Kasumi-1 (cell line): ENCODE data around the gene DNAJC25.
"Not testable (repeated sequence)": the region's sequence is repeated elsewhere in the genome, so short reads cannot be mapped to it uniquely, and the experiment has no call there.

Source experiments
- DNase-seq, 2 experiments: peaks; one replicate each; lab custom pipeline; 2025; lab: John Stamatoyannopoulos, UW

DNAJC25 gene

DNA sequence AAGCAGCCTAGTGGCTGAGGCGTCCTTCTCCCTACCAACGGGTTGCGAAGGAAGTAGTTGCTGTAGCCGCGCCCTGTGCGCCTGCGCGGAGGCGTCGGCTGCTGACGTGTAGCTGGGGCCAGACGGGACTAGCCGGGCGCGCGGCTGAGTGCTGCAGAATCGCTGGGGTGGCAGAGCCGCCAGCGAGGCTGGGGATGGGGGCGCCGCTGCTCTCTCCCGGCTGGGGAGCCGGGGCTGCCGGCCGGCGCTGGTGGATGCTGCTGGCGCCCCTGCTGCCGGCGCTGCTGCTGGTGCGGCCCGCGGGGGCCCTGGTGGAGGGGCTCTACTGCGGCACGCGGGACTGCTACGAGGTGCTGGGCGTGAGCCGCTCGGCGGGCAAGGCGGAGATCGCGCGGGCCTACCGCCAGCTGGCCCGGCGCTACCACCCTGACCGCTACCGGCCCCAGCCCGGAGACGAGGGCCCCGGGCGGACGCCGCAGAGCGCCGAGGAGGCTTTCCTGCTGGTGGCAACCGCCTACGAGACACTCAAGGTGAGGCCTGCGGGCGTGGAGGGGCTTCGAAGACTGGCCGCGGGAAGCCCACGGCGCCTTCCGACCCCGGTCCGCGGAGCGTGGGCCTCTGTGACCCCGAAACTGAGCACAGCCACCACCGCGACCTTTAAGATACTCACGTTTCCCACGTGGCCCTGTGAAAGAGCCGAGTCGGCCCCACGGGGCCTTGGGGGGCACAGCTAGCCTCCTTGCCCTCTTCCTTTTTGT is at the start of gene DNAJC25:
Gene DNAJC25 (plus strand): TSS at position 121 of the 758 bp plus-strand sequence. CDS start 74 bp downstream, at position 195.
- peak; percentile 98 for DNase-seq

DNA sequence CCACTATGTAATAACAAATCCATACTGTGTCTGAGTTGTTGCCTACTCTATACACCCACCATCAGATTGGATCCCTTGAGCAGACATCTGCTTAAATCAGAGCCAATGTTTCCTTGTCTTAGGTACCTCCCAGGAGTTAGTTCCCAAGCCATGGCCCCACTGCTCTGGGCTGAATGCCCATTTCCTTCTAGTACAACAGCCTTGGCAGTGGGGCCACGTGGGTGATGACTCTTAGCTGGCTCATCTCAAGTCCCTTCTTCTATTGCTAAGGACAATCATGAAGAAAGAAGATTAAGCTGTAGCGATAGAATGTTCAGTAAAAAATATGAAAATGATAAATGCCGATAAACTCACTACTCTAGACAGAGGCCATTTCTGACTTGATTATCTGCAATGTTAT is 48.2 kb upstream of the DNAJC25 start:
- no peak for DNase-seq

DNA sequence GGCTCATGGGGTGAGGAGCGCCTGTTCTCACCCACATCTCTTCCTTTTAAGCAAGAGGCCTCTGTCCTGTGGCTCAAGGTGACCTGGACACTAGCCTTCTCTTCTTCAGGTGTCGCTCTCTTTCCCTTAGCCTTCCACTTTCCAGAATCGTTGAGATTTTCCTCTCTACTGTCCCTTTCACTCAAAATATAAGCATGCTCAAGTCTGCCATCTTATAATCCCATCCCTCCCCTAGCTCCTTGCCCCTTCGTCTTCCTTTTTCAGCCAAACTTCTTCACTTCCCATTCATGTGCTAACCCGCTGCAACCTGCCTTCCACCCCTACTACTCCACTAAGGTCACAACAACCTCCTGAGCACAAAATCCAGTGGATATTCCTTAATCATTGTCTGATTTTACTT is 44.8 kb upstream of the DNAJC25 start:
- DNase-seq: no peak

DNA sequence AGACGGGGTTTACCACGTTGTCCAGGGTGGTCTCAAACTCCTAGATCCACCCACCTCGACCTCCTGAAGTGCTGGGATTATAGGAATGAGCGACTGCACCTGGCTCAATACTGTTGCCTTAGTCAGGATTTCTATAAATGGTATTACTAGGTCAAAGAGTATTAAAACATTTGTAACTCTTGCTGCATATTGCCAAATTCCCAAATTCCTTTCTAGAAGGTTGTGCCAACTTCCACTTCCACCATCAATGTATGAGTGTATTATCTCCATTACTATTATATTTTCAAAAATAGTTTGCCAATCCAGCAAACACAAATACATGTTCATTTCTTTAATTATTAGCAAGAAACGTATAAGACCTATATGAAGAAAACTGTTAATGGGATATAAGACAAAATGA is 42.3 kb upstream of the DNAJC25 start:
- DNase-seq: no peak

DNA sequence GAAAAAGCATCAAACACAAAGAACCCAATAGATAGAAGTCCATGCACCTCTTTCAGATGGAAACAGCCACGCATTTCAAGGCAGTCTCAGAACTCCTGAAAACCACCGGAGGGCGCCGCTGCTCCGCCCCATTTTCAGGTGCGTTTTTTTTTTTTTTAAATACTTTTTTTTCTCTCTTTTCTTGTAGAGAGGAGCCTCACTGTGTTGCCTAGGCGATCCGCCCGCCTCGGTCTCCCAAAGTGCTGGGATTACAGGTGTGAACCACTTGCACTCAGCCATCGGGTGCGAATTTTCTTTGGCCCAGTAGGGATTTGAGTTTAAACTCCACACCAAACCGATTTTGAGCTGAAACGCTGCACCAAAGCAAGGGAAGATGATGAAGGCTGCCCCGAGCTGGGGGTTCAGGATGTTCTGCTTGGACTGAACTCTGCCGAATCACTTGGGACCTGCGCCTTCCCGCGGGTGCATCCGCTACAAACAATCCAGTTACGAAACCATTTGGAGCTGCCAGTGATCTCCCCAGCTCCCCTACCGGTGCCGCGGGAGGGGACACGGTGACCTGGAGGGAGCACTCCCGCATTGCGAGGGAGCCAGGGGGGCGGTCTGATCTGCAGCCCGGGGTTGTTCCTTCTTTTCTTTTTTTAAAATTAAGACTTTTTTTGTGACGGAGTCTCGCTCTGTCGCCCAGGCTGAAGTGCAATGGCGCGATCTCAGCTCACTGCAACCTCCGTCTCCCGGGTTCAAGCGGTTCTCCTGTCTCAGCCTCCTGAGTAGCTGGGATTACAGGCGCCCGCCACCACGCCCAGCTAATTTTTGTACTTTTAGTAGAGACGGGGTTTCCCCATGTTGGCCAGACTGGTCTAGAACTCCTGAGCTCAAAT is 33.0 kb upstream of the DNAJC25 start:
- peak; percentile 65 to 70 for DNase-seq

DNA sequence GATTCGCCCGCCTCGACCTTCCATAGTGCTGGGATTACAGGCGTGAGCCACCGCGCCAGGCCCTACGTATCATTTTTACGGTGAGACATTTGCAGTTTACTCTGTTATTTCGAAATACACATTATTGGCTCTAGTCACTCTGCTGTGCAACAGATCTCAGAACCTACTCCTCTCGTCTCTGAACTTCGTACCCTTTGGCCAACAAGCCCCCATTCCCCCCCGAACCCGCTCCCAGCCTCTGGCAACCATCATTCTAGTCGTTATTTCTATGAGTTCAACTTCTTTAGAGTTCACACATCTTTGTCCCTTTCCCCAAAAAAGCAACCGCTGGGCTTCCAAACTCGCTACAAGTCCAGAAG is 32.4 kb upstream of the DNAJC25 start:
- peak in 1 of 2 experiments; percentile 22 for DNase-seq

DNA sequence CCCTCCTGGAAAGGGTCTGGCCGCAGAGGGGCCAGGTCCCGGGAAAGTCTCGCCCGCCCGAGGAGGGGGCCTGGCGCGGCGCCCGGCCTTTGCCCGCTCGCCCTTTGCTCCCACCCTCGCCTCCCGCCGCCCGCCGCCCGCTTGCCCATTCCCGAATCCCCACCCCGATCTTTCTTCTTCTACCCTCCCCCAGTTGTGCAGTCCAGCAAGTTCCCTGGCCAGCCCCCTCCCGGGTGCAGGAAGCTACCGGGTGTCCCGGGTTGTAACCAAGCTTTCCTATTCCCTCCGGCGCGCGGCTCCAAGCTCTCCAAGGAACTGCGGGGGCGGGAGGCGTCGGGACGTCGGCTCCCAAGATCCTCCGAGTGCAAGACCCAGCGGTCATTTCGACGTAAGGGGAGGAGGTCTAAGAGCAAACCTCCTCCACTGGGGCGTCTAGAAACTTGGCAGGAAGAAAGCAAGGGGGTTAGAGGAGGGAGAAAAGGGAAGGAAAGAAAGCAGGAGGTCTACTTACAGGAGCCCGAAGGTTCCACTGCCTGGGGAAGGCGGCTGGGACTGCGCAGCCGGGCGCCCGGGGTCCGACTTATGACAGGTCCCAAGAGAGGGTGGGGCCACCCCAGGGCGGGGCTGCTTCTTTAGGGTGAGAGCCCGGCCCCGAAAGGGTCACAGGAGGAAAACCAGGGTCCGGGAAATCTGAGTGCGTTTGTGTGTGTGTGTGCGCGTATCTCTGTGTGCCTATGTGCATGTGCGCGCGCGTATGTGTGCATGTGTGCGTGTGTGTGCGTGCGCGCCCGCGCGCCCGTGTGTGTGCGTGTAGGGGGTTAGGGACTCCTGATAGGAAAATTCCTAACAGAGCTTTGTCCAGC is 31.8 kb upstream of the DNAJC25 start, which contains the start of gene PTGR1:
Gene PTGR1 (minus strand): TSS at position 556 of the 863 bp plus-strand sequence. CDS start 2,225 bp downstream, outside the sequence.
- DNase-seq: peak; percentile 69 to 79

DNA sequence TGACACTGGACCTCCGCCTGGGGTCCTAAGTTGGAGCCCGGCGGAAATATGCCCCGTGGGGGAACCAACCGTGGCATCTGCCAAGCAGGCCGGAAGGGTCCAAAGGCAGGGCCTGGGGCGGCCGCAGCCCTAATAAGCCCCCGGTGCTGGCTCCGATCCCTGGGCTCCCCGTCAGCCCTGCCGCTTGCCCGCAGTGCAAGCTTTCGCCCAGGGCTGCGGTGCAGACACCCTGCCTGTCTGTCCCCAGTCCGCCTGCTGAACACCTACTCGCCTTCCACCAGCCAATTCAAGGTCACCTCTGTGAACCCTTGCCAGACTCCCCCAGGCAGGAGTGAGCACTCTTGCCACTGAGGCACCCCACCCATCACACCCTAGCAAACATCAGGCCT is 31.2 kb upstream of the DNAJC25 start:
- DNase-seq: no peak

DNA sequence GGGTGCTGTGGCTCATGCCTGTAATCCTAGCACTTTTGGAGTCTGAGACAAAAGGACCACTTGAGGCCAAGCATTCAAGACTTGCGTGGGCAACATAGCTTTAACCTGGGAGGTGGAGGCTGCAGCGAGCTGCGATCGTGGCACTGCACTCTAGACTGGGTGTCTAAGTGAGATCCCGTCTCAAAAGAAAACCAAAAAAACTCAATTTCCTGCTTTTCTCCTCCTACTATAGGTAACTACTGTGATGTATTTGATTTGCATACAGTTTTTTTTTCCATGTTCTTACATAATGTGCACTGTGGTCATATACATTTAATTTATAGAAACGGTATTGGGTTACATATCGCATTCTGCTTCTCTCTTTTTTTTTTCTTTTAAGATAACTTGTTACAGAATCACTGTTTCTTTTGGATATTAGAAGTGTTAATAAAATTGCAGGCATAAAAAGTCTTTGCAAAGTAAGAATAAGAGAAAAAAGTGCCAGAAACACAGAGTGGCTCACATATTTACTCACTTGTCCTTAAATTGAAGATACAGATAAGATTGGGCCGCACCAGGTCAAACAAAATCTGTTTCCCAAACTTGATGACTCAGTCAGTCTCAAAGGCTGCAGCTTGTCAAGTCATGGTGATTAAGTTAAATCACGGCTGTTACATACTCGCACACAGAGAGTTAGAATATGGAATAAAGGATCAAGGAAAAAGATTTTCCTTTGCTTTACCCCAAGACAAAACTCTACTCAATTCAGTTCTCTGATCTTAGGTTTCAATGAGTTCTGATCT is 29.7 kb upstream of the DNAJC25 start:
- DNase-seq: no peak

DNA sequence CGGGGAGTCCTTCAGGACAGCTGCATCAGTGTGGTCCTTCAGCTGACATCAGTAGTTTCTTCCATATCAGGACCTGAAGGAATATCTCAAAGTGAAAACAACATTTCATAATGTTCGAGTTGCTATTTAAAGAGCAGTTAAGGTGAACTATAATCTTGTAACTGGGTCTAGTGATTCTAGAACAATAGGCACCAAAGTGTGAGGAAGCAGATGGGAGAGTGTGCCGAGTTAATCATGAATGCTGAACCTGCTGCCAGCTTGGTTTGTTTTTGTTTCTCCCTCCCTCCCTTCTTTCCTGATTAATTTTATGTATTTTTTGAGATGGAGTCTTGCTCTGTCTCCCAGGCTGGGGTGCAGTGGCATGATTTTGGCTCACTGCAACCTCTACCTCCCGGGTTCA is 28.1 kb upstream of the DNAJC25 start:
- no peak for DNase-seq

DNA sequence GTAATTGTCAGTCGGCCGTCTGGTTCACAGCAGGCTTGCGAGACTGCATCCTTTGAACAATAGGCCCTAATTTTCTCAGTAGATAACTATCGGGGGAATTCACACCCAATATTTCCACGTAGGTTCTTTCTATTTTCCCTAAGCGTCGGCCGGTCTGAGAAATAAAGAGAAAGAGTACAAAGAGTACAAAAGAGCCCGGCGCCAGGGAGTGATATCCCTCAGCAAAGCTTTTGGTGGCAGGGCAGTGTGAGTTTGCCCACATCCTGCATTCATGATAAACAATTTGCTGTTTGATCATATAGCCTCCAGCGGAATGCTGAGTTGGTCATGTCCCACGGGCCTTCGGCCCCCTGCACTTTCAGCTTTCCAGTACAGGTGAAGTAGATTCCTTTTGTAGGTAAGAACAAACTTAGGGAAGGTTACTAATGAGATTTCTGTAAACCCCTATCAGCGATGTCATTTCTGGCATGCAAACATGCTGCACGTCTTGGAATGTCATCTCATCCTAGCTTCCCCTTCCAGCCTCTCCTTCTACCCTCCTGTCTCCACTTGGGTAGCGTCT is 27.0 kb upstream of the DNAJC25 start:
- no peak for DNase-seq

DNA sequence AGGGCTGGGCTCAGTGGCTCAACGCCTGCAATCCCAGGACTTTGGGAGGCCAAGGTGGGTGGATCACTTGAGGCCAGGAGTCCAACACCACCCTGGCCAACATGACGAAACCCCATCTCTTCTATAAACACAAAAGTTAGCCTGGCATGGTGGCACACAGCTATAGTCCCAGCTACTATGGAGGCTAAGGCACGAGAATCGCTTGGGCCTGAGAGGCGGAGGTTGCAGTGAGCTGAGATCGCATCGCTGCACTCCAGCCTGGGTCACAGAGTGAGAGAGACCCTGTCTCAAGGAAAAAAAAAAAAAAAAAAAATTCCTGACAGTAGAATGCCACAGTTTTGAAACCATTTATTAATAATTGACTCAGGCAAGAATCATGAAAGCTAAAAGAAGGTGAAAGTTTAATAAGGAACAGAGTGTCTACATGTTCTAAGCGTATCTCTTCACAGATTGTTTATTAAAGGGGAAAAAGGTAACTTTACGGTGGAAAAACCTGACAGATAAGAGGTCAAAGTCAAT is 26.0 kb upstream of the DNAJC25 start:
- no peak for DNase-seq

DNA sequence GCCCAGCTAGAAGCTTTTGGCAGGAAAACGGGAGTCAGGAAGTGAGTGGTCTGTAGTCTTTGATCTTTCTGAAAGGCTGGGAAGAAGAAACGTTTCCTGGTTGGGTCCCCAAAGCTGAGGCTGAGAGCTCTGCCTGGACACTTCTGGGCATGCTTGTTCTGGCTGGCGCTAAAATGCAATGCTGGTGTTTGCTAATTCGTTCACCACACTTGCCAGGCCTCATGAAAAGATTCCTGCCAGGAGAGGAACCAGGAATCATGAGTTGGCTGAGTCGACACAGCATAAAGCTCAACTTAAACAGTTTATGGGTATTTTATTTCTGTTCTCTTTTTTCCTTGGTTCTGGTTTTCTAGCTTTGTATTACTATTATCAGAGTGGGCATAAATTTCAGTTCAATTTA is 21.0 kb upstream of the DNAJC25 start:
- no peak for DNase-seq

DNA sequence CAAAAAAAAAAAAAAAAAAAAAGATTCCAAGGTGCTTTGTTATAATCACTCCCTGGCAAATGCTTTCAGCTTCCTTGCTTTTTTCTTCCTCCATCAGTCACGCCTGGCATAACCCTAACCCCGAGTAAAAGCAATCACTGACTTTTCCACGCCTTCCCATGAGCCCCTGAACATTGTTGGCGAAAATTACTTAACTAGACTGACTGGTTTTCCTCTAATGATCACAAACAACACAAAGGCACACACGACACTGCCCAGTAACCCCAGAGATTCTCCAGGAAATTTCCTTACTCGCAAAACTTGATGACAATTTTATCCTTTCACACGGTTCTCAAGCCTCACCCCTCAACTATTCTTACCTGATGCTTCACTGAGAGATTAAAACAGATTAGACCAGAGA is 20.3 kb upstream of the DNAJC25 start:
- DNase-seq: no peak

DNA sequence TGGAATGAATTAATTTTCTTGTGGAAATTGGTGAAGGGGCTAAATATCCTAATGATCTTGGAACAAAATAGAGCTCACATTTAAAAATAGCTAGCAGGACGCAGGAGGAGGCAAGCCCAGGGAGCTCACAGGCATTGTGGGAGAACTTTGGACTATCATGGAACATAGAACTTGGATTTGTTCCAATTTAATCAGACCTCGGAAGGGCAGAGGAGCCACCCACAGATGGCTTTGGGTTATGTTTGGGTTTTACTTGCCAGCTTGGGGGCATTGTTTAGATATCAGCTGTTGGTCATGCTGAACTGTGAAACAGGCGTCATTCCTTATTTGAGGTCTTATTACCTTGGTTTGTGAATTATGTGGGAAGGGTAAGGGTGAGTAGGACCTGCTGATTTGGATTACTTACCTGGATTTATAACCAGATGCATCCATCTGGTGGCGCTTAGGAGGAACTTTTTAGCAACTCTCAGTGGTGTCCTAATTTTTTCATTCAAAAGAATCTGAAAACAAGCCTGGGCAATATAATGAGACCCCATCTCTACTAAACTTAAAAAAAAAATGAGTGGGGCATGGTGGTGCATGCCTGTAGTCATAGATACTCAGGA is 17.6 kb upstream of the DNAJC25 start:
- no peak for DNase-seq

DNA sequence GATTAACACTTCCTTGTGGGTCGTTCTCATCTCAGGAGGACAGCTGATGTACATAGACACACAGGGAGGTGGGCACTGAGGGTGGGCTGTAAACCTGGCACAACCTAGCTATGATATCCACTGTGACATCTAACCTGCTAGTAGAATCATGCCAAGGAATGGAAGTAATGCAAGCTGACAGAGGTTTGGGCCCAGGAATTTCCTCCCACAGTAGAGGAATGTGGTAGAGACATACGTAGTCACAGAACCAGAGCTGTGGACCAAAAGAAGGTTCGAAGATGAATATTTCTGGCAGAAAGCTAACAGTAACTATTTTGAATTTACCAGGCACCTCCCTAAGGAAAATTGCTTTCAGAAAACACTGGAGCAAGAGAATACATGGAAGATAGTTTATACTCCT is 15.2 kb upstream of the DNAJC25 start:
- no peak for DNase-seq

DNA sequence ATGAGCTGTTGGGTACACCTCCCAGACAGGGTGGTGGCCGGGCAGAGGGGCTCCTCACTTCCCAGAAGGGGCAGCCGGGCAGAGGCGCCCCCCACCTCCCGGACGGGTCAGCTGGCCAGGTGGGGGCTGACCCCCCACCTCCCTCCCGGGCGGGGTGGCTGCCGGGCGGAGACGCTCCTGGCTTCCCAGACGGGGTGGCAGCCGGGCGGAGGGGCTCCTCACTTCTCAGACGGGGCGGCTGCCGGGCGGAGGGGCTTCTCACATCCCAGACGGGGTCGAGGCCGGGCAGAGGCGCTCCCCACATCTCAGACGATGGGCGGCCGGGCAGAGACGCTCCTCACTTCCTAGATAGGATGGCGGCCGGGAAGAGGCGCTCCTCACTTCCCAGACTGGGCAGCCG is 13.8 kb upstream of the DNAJC25 start:
- DNase-seq: not testable (repeated sequence)

DNA sequence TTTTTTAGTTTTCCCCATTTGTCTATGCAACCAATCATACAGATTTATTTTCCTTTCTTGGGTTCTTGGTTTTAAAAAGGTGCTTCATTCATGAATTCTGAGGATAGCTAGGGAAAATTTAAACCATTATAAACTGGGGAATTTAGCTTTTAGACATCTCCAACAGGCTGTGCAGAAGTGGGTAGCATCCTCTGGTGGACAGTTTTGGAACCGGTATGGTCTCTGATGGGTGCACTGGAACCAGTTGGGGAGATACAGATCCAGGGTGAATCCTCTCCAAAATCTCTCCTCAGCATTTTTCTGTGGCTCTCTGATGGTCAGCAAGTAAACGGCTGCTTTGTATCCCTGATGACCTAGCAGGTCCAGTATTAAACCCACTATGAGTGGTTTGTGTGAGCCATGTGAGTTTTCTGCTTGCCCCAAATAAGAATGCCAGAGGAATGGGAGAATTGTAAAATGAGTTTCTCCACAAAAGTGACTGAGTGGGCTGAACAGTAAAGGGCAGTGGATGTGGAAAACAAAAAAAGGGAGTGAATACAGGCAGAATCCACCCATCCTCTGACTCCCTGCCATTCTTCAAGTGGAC is 9.1 kb upstream of the DNAJC25 start:
- DNase-seq: peak; percentile 36 to 84

DNA sequence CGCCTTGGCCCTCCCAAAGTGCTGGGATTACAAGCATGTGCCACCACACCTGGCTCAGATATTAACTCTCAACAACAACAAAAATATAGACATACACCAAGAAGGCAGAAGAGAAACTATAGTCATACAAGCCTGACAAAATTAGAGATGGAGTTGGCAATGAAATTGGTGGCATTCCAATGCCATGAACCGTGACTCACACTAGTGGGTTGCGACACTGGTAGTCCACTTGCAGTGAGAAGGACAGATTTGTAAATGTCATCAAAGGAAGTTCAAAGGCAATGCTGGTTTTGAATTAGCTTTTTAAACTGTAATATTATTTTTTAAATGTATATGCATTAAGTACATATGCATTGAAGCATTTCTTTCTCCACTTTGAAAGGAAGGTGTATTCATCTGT is 8.5 kb upstream of the DNAJC25 start:
- no peak for DNase-seq
